HCT116 (cell line): ENCODE results near the gene HTRA2.

Source experiments
- POLR2A ChIP-seq: IDR thresholded peaks from 2 replicates; pipeline ENCODE4 v1.7.0; 2011; ENCODE audit warnings: borderline replicate concordance; ENCODE audit not compliant: insufficient read depth, insufficient read length; ENCODE audit errors: extremely low read depth
- REST ChIP-seq: IDR thresholded peaks from 2 replicates; pipeline ENCODE4 v1.6.1; 2012; ENCODE audit warnings: low read depth

- TF ChIP-seq POLR2A (no peak), REST (no peak)
Observed at GRCh38 chr2:74556831-74557370, 27.2 kb downstream of the HTRA2 start.
